SKM-1 (cell line): Measurements from ENCODE around the gene CCDC78.

Experiments used
- DNase-seq: peaks from one replicate; lab custom pipeline; 2025; ENCODE audit not compliant: unreplicated experiment; lab: John Stamatoyannopoulos, UW

CCDC78 gene

GRCh38 chr16:740459-740763 lies 14.2 kb upstream of the CCDC78 start:
- DNase-seq: no peak

DNA sequence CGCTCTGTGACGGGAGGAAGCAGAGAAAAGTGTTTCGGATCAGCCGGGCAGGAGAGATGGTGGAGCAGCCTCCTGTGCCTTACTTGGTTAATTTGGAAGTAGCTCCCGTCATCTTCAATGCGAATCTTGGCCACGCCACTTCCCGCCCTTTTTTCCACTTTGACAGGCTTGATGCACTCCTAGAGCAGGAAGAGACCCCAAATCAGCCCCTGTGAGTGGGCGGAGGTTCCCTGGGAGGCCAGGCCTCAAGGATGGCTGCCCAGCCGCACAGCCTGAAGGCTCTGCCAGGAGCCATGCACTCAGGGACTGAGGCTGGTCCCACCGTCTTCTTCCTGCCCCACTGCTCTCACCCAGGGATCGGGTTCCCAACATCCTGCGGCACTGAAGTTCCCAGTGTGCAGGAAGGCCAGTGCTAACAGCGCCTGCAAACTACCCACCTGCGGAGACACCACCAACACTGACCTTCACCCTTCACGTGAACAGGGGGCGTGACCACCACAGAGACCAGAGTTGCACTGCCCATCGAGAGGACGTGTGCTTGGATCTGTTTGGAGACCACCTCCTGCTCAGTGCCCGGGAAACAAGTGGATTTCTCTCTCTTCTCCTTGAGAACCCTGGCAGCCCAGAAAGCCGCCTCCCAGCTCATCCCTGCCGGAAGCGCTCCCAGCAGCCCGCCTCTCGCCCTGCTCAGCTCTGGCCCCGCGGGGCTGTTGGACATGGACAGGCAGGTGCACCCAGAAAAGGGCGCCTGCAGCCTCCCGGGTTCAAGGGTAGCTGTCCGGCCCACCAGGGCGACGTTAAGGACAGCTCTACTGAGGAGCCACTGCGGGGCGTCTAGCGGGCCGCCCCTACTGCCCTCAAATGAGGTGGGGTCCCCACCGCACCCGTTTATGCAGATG lies 13.6 kb upstream of the CCDC78 start:
- DNase-seq: no peak

DNA sequence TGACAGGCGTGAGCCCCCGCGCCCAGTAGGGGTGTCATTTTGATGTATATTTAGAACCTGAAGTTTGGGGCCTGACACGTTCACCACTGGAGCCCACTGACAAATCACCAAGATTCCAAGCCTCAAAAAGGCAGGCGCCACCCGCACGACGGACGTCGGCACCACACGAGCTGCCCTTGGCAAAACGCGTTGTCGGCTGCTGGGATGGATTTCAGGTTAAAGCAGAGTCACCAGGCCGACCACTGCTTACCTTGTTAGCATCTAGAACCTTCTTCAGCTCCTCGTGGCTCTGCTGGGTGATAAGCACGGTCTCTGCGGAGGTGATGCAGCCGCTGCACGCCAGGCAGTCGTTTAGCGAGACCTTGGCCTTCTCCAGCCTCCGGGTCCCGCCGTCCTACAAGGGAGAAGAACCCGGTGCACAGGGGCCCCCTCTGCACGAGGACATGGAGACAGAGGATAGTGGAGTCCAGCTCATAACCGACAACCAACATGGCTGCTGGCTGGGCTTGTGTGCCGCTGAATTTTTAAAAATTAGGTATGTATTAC lies 10.8 kb upstream of the CCDC78 start:
- no peak for DNase-seq

- no peak for DNase-seq
Observed at GRCh38 chr16:735982-736453, 9.8 kb upstream of the CCDC78 start.

GRCh38 chr16:734981-735881 lies 9.0 kb upstream of the CCDC78 start:
- no peak for DNase-seq

GRCh38 chr16:734208-734980 lies 8.2 kb upstream of the CCDC78 start:
- DNase-seq: no peak

- no peak for DNase-seq
Observed at GRCh38 chr16:733382-734207, 7.4 kb upstream of the CCDC78 start.

DNA sequence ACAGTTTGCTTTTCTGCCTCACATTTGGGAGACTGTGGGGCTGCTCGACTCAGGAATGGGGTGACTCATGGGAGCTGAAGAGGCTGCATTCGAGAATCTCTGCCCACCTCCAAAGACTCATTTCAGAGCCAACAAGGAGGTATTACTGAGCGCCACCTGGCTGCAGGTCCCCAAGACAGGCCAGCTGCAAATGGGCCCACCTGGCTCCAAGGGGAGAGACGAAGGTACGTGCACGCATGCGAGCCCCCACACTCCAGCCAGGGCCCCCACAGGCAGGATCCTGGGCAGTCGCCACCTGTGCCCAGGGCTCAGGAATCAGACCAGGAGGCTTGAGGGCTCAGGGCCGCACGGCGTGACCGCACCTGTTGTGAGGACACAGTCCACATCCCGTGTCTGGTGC lies 6.7 kb upstream of the CCDC78 start:
- DNase-seq: no peak

DNA sequence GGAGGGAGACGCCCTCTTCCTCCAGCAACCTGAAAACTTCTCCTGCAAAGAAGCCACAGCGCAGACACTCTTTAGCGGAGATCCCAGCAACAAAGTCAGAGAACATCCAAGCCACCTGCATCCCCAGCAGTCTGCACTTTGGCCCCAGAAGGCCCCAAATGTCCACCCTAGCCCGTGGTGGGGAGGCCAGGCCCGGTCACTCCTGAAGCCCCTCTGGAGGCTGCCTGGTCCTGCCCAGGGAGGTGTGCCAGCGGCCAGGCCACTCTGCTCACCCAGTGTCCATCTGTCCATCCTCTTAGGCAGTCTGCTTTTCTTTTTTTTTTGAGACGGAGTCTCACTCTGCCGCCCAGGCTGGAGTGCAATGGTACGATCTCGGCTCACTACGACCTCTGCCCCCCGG lies 6.1 kb upstream of the CCDC78 start:
- DNase-seq: no peak

DNA sequence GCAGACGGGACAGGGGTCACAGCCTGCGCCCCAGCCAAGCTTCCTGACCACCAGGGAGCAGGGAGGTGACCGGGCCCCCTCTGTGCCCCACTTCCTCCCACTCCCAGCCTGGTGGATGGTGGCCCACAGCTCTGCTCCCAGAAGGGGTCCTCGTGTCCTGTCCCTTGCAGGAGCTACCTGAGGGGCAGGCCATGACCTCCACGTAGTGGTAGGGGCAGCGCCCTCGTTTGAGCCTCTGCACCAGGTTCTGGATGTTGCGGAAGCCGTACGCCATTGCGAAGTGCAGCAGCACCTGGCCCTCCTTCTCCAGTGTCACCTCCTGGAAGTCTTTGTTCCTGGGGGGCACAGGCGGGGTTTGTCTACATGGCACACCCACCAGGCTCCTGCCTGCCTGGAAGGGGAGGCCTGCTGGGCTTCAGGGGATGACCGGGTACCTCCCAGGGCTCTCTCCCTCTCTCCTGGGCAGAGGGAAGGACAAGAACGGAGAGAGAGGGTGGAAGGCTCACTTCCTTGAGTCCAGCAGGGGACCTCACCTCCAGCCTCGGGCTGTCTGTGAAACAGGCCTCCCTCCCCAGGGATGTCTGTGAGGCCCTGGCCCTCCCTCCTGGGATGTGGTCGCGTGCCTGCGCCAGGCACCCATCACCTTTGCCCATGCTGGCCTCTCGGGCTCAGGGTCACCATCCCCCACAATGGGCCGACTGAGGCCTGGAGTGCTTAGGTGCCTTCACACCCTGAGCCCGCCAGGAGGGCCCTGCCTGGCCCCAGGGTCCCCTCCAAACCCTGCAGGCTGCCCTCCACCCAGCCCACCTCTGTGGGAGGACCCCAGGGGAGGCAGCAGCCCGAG lies 4.6 kb upstream of the CCDC78 start:
- no peak for DNase-seq

- no peak for DNase-seq
Observed at GRCh38 chr16:729768-730665, 3.8 kb upstream of the CCDC78 start.

DNA sequence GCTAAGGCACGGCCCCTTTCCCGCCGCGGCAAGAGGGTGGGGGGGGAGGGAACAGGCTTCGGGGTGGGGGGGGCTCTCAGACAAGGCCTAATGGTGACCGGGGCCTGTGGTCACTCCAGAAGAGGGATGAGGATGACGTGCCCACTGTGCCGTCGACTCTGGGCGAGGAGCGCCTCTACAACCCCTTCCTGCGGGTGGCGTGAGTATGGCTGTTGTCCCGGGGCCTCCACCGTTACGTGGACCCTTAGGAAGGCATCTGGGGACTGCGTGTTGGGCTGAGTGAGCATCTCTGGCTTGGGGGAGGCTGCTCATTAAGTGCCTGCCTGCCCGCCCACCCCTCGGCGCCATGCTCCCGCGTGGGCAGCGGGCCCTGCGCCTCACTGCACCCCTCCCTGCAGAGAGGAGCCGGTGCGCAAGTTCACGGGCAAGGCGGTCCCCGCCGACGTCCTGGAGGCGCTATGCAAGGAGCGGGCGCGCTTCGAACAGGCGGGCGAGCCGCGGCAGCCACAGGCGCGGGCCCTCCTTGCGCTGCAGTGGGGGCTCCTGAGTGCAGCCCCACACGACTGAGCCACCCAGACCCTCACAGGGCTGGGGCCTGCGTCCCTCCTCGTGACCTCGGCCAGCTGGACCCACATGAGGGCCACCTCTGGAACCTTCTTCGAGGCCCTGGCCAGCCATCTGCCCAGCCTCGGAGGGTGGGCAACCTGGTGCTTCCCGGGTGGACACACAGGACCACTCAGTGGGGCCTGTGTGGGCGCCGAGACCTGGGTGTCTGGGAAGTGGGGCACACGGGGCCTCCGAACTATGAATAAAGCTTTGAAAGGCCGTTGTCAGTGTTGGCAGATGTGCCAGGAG lies 2.9 kb upstream of the CCDC78 start:
- DNase-seq: no peak

GRCh38 chr16:728131-728889 lies 2.1 kb upstream of the CCDC78 start:
- no peak for DNase-seq

DNA sequence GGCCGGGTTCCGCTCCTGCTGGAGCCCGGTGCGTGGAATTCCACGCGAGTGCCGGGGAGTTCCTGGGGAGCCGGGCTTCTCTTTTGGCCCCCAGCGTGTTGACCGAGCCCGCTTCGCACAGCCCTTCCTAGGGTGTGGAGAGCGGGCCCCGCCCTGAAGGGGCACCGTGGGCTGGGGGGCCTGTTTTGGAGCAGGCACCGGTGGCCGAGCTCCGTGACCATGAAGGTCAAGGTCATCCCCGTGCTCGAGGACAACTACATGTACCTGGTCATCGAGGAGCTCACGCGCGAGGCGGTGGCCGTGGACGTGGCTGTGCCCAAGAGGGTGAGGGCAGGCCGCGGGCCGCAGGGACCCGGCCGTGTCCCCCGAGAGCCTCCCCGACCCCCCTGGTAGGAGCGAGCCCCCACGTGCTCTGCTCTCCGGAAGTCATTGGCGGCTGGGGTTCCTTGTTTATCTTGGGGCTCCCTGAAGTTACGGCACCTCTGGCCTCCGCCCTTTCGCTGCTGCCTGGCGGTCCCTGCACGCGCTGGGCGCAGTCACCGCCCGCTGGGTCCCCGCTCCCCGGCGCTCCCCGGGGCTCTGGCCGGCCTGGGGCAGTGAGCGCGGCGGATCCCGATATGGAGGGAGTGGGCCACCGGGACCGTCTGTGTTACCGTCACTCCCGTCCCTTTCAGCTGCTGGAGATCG lies 1.2 kb upstream of the CCDC78 start:
- no peak for DNase-seq

GRCh38 chr16:726188-726437 lies 130 bp downstream of the CCDC78 start:
- no peak for DNase-seq

GRCh38 chr16:725463-726187 lies 618 bp downstream of the CCDC78 start:
- no peak for DNase-seq
